ENCODE results near the gene RPS15A.
"Not testable (repeated sequence)": the region's sequence is repeated elsewhere in the genome, so short reads cannot be mapped to it uniquely, and the experiment has no call there.

The RPS15A gene

GRCh38 chr16:18759598-18760520 is 30.3 kb downstream of the RPS15A start:
- TF ChIP-seq CTCF (IDR thresholded peaks at IDR 0.05; ENCODE audit: low read depth, low read length), result peak; percentile 34; the same call in 1 of the 2 replicates
- DNase-seq, result peak; percentile 45
- not testable (repeated sequence) for H3K4me3 ChIP-seq (ENCODE audit: low read depth, low read length); H3K9me3 ChIP-seq (ENCODE audit: severe bottlenecking); H3K27me3 ChIP-seq (ENCODE audit: insufficient read depth, low read depth, severe bottlenecking); H3K36me3 ChIP-seq; H3K27ac ChIP-seq

- H3K36me3 ChIP-seq; H3K9me3 ChIP-seq (ENCODE audit: severe bottlenecking); H3K27me3 ChIP-seq (ENCODE audit: insufficient read depth, low read depth, severe bottlenecking); H3K27ac ChIP-seq; H3K4me3 ChIP-seq (ENCODE audit: low read depth, low read length): not testable (repeated sequence)
- peak; percentile 41 for DNase-seq
Observed at GRCh38 chr16:18757960-18758660, 32.0 kb downstream of the RPS15A start.

- not testable (repeated sequence) for H3K27ac ChIP-seq; H3K36me3 ChIP-seq; H3K4me3 ChIP-seq (ENCODE audit: low read depth, low read length); DNase-seq; H3K27me3 ChIP-seq (ENCODE audit: insufficient read depth, low read depth, severe bottlenecking); H3K9me3 ChIP-seq (ENCODE audit: severe bottlenecking)
Observed at GRCh38 chr16:18756639-18757038, 33.5 kb downstream of the RPS15A start.

- not testable (repeated sequence) for H3K4me3 ChIP-seq (ENCODE audit: low read depth, low read length); H3K27me3 ChIP-seq (ENCODE audit: insufficient read depth, low read depth, severe bottlenecking); DNase-seq; H3K27ac ChIP-seq; H3K36me3 ChIP-seq; H3K9me3 ChIP-seq (ENCODE audit: severe bottlenecking)
Observed at GRCh38 chr16:18742870-18743269, 47.3 kb downstream of the RPS15A start.

- H3K36me3 ChIP-seq; H3K27me3 ChIP-seq (ENCODE audit: insufficient read depth, low read depth, severe bottlenecking); H3K27ac ChIP-seq; H3K9me3 ChIP-seq (ENCODE audit: severe bottlenecking); H3K4me3 ChIP-seq (ENCODE audit: low read depth, low read length); DNase-seq: not testable (repeated sequence)
Observed at GRCh38 chr16:18740027-18740426, 50.1 kb downstream of the RPS15A start.

- H3K27ac ChIP-seq; H3K36me3 ChIP-seq; H3K4me3 ChIP-seq (ENCODE audit: low read depth, low read length); DNase-seq; H3K27me3 ChIP-seq (ENCODE audit: insufficient read depth, low read depth, severe bottlenecking); H3K9me3 ChIP-seq (ENCODE audit: severe bottlenecking): not testable (repeated sequence)
Observed at GRCh38 chr16:18738768-18739167, 51.4 kb downstream of the RPS15A start.

GRCh38 chr16:18734279-18734678 is 55.9 kb downstream of the RPS15A start:
- not testable (repeated sequence) for H3K36me3 ChIP-seq; H3K4me3 ChIP-seq (ENCODE audit: low read depth, low read length); H3K27ac ChIP-seq; DNase-seq; H3K27me3 ChIP-seq (ENCODE audit: insufficient read depth, low read depth, severe bottlenecking); H3K9me3 ChIP-seq (ENCODE audit: severe bottlenecking)

Measured in WERI-Rb-1 (cell line).